Neural cell (in vitro differentiated cells): ENCODE results near the gene RFX8.

Experiments
- CTCF ChIP-seq: fragments of 450-650 bp; IDR thresholded peaks from 2 replicates; pipeline ENCODE4 v1.5.1; 2014; ENCODE audit warnings: antibody characterized with exemption, mild to moderate bottlenecking, moderate library complexity; ENCODE audit not compliant: poor library complexity, severe bottlenecking
- EP300 ChIP-seq: fragments of 450-650 bp; conservative IDR thresholded peaks from 2 replicates; pipeline ENCODE4 v1.6.1; 2014; ENCODE audit warnings: antibody characterized with exemption, mild to moderate bottlenecking, moderate library complexity; ENCODE audit not compliant: poor library complexity, severe bottlenecking
- EZH2 ChIP-seq: fragments of 200-600, 300-800 bp; shearing (Covaris generic), sonication (generic); IDR thresholded peaks from 2 replicates; pipeline ENCODE4 v1.6.1; 2014; ENCODE audit warnings: antibody characterized with exemption, low read length, borderline replicate concordance, mild to moderate bottlenecking; ENCODE audit not compliant: insufficient read depth, poor library complexity, severe bottlenecking
- POLR2AphosphoS5 ChIP-seq: IDR thresholded peaks from 2 replicates; pipeline ENCODE4 v1.6.1; 2012
- RAD21 ChIP-seq: fragments of 450-650 bp; conservative IDR thresholded peaks from 2 replicates; pipeline ENCODE4 v1.6.1; 2014; ENCODE audit warnings: antibody characterized with exemption, mild to moderate bottlenecking, moderate library complexity
- REST ChIP-seq: IDR thresholded peaks from 2 replicates; pipeline ENCODE4 v1.6.1; 2012; ENCODE audit warnings: borderline replicate concordance
- SMC3 ChIP-seq: fragments of 450-650 bp; conservative IDR thresholded peaks from 2 replicates; pipeline ENCODE4 v1.6.1; 2014; ENCODE audit warnings: antibody characterized with exemption, mild to moderate bottlenecking, moderate library complexity; ENCODE audit not compliant: poor library complexity
- TAF1 ChIP-seq: IDR thresholded peaks from 2 replicates; pipeline ENCODE4 v1.6.1; 2012; ENCODE audit warnings: low read depth

GRCh38 chr2:101375653-101376052, 99.3 kb downstream of the RFX8 start:
- TF ChIP-seq EZH2 (no peak), CTCF (no peak), SMC3 (no peak), RAD21 (no peak), POLR2AphosphoS5 (no peak), REST (no peak), EP300 (no peak), TAF1 (no peak)
